Measurements from ENCODE around the gene ZBTB43. TPM values are rescaled to one million over a fixed set of nuclear protein-coding genes. Genes with fewer than 3 reads are reported as not detected.

The ZBTB43 gene
- total RNA-seq, 1 donor from 2014 or later = 20.3 TPM

- intact Hi-C loops (cut with micrococcal nuclease) = no loop called here
- Mint-ChIP-seq H3K27ac (no peak overlapping the region), H3K4me1 (peaks cover 37% of the 10 kb centered on the region), H3K27me3 (no peaks in the 10 kb centered on the region), H3K4me3 (no peak overlapping the region), H3K9me3 (no peaks in the 10 kb centered on the region), H3K36me3 (ENCODE audit: low read depth) (peaks cover 14% of the 10 kb centered on the region)
- ATAC-seq (ENCODE audit: low read depth) (no peak), DNase-seq (no peak)
- no peak for TF ChIP-seq CTCF (IDR thresholded peaks at IDR 0.05)
- CTCF ChIA-PET = no interaction called here
- POLR2A ChIA-PET = no interaction called here
Measured at GRCh38 chr9:126872516-126872915, 67.7 kb downstream of the ZBTB43 start.

GRCh38 chr9:126874546-126875314 lies 69.9 kb downstream of the ZBTB43 start:
- intact Hi-C loops (cut with micrococcal nuclease) = no loop called here
- no peak for TF ChIP-seq CTCF (IDR thresholded peaks at IDR 0.05)
- H3K27me3 Mint-ChIP-seq = no peaks in the 10 kb centered on the region
- ATAC-seq (ENCODE audit: low read depth) = no peak
- ChIA-PET POLR2A (no interaction called here), CTCF (no interaction called here)
- H3K4me1 Mint-ChIP-seq = peaks cover 28% of the 10 kb centered on the region
- DNase-seq = no peak
- no peak overlapping the region for H3K4me3 Mint-ChIP-seq
- H3K36me3 Mint-ChIP-seq (ENCODE audit: low read depth) = peaks cover 15% of the 10 kb centered on the region
- H3K9me3 Mint-ChIP-seq = no peaks in the 10 kb centered on the region
- H3K27ac Mint-ChIP-seq = no peak overlapping the region

GRCh38 chr9:126875756-126876510 lies 71.1 kb downstream of the ZBTB43 start:
- no peaks in the 10 kb centered on the region for H3K9me3 Mint-ChIP-seq
- ATAC-seq (ENCODE audit: low read depth) (no peak), DNase-seq (no peak)
- POLR2A ChIA-PET = no interaction called here
- no peak overlapping the region for H3K27ac Mint-ChIP-seq
- no peak for TF ChIP-seq CTCF (IDR thresholded peaks at IDR 0.05)
- H3K27me3 Mint-ChIP-seq = no peaks in the 10 kb centered on the region
- peaks cover 27% of the 10 kb centered on the region for H3K36me3 Mint-ChIP-seq (ENCODE audit: low read depth)
- H3K4me1 Mint-ChIP-seq = peaks cover 17% of the 10 kb centered on the region
- no peak overlapping the region for H3K4me3 Mint-ChIP-seq
- CTCF ChIA-PET = no interaction called here
- intact Hi-C loops (cut with micrococcal nuclease) = no loop called here

- POLR2A ChIA-PET = no interaction called here
- DNase-seq (no peak), ATAC-seq (ENCODE audit: low read depth) (no peak)
- Mint-ChIP-seq H3K27ac (no peak overlapping the region), H3K27me3 (no peaks in the 10 kb centered on the region), H3K4me3 (no peak overlapping the region), H3K36me3 (ENCODE audit: low read depth) (peaks cover 30% of the 10 kb centered on the region), H3K9me3 (no peaks in the 10 kb centered on the region), H3K4me1 (peaks cover 17% of the 10 kb centered on the region)
- CTCF ChIA-PET = no interaction called here
- intact Hi-C loops (cut with micrococcal nuclease) = no loop called here
- TF ChIP-seq CTCF (IDR thresholded peaks at IDR 0.05) = no peak
Measured at GRCh38 chr9:126876531-126876930, 71.7 kb downstream of the ZBTB43 start.

GRCh38 chr9:126877418-126877817 lies 72.6 kb downstream of the ZBTB43 start:
- no peaks in the 10 kb centered on the region for H3K9me3 Mint-ChIP-seq
- peaks cover 37% of the 10 kb centered on the region for H3K36me3 Mint-ChIP-seq (ENCODE audit: low read depth)
- ChIA-PET CTCF (no interaction called here), POLR2A (no interaction called here)
- no peak for DNase-seq
- ATAC-seq (ENCODE audit: low read depth) = no peak
- H3K27ac Mint-ChIP-seq = no peak overlapping the region
- no peak overlapping the region for H3K4me3 Mint-ChIP-seq
- no peaks in the 10 kb centered on the region for H3K27me3 Mint-ChIP-seq
- TF ChIP-seq CTCF (IDR thresholded peaks at IDR 0.05) = no peak
- peaks cover 14% of the 10 kb centered on the region for H3K4me1 Mint-ChIP-seq
- intact Hi-C loops (cut with micrococcal nuclease) = no loop called here

Data from activated B cell treated with CpG ODN at 0.5 μM for 24 hours (primary cell).